Heart left ventricle (tissue), 16 donors: ENCODE measurements around the gene SYNGR1. TPM values are rescaled to one million over a fixed set of nuclear protein-coding genes. Genes with fewer than 3 reads are reported as not detected.

Source experiments
- ATAC-seq, 4 donors: fragments of 200-7000 bp; cut with Tn5 transposase; one replicate each; pipeline ENCODE4 v1.9.1; 2020 to 2022; ENCODE audit warnings: moderate library complexity in 4 of 4, mild to moderate bottlenecking in 3 of 4, moderate number of reproducible peaks in 1 of 4
- DNase-seq, 5 donors: peaks; one replicate each; pipeline ENCODE4 v3.0.0-alpha.2; 2020
- H3K27ac ChIP-seq, 12 donors: fragments of 200-600 bp; sonication (generic) in 4 of 12; one replicate each; pipeline versions ENCODE4 v1.5.0 to v1.8.0; 2016 to 2022; ENCODE audit warnings: mild to moderate bottlenecking in 2 of 12
- H3K27me3 ChIP-seq, 9 donors: fragments of 200-600 bp; sonication (generic) in 2 of 9; one replicate each; pipeline versions ENCODE4 v1.5.1 to v1.8.0; 2016 to 2022; ENCODE audit warnings: mild to moderate bottlenecking in 3 of 9
- H3K36me3 ChIP-seq, 9 donors: fragments of 200-600 bp; sonication (generic) in 2 of 9; one replicate each; pipeline versions ENCODE4 v1.5.0 to v1.8.0; 2018 to 2022; ENCODE audit warnings: mild to moderate bottlenecking in 2 of 9
- H3K4me1 ChIP-seq, 12 donors: fragments of 200-600 bp; sonication (generic) in 4 of 12; one replicate each; pipeline versions ENCODE4 v1.5.0 to v1.8.0; 2016 to 2022; ENCODE audit warnings: mild to moderate bottlenecking in 3 of 12
- H3K4me3 ChIP-seq, 12 donors: fragments of 200-600 bp; sonication (generic) in 4 of 12; one replicate each; pipeline versions ENCODE4 v1.5.0 to v1.8.0; 2017 to 2022; ENCODE audit warnings: mild to moderate bottlenecking in 9 of 12, moderate library complexity in 4 of 12
- H3K9me3 ChIP-seq, 12 donors: fragments of 200-600 bp; sonication (generic) in 4 of 12; one replicate each; pipeline versions ENCODE4 v1.5.0 to v1.8.0; 2016 to 2022; ENCODE audit warnings: mild to moderate bottlenecking in 1 of 12
- CTCF ChIP-seq, 12 donors: fragments of 200-600 bp; sonication (generic) in 4 of 12; IDR thresholded peaks; one replicate each; pipeline versions ENCODE4 v1.5.0 to v1.8.0; 2018 to 2022; ENCODE audit warnings: antibody characterized with exemption in 12 of 12, mild to moderate bottlenecking in 5 of 12
- POLR2A ChIP-seq, 2 donors: fragments of 450-650 bp; IDR thresholded peaks; one replicate each; pipeline ENCODE4 v1.6.1; 2017; ENCODE audit warnings: antibody characterized with exemption in 2 of 2, mild to moderate bottlenecking in 2 of 2, moderate library complexity in 2 of 2
- WGBS, 4 donors: extraction: QIAGEN DNeasy Blood & Tissue Kit in 2 of 4; methylation state at CpG; one replicate each; pipeline versions ENCODE4 v1.1.5 to v1.1.7; 2013 to 2018; 5-methylcytosine and 5-hydroxymethylcytosine counted together
- intact Hi-C, 10 donors: fragments of 100-400 bp; cut with DNase I; formaldehyde crosslinking; loops; one replicate each; pipeline versions ENCODE4 v1.11.1 to v1.14.2; 2022
- polyA plus RNA-seq, 2 donors: library from polyadenylated mRNA; stranded (reverse); fragments of 200-250 nt; gene quantifications; one replicate each; pipeline ENCODE4 v1.2.3, GENCODE V29; 2013
- total RNA-seq, 9 donors: library from RNA; depleted of rRNA in 2 of 9; stranded (reverse); fragments of >200 nt in 2 of 9; fragmentation: NEBNext Ultra II Directional in 3 of 9; extraction: Animal tissue kit (Norgen Biotek cat#: 25700) in 3 of 9; gene quantifications; one replicate each; pipeline versions ENCODE4 v1.1.0 to v1.2.4, GENCODE V29; 2016 to 2023
- donor health status: ischemic (EF 13 %, LVEDD 7.1; RV severe dilation, severe dysfunction).
- donor health status: healthy with polysubstance abuse.
- donor health status: DM: no; HTN: yes; CAD: no.
- donor health status: DM: no; HTN: no; CAD: no.
- donor health status: ischemic (EF 25% LVEDD 6.9; RV normal size, moderate dysfunction).
- donor health status: ischemic (EF 25% LVEDD 5.7; RV mildly dilated, moderate dysfunction).
- donor health status: healthy.
- donor health status: DM: yes; HTN: yes; CAD: no.
- donor health status: ischemic (EF 35%, LVEDD 5.7; RV mildly dilated, moderate dysfunction).
- donor health status: nonischemic (EF 11% LVEDD 7.7; RV severe dilation, severe dysfunction).
- donor health status: DM: yes; HTN: yes; CAD: no.
- donor health status: PGD.
- donor health status: ischemic (EF 29% LVEDD 5.4; RV normal size, mild dysfunction).
- donor health status: nonischemic (EF 23%, LVEDD 6.1; RV moderate dilation, normal function).

SYNGR1 gene
- total and polyA plus RNA-seq, 11 donors, result 20.0 to 49.9 (median 39.3) TPM

DNA sequence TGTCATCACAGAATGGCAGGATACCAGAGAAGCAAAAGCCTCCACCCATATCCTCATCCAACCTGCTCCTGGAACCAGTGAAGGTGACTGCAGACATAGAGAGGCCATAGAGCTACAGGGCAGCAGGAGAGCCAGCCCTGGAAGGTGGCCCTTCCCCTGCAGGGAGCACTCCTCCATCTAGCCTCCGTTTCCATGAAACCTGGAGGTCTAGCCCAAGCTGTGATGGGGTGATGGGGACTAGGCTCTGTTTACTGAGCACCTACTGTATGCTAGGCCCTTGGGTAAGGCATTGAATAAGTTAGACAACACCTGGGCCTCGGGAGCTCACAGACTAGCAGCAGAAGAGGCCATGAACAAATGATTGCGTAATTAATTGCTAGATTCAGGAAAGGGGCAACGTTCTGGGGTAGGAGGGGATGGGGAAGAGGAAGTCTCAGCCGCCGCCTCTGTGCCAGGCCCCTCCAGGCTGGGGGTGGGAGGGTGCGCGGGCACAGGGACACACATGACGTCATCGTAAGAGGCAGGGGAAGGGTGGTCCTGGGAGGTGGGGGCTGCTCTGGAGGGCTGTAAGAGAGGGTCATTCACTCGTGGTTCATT lies 784 bp upstream of the SYNGR1 start:
- Histone ChIP-seq H3K27ac (peak overlapping the region in 11 of 12 donors; percentile 46 to 84 (median 66)), H3K36me3 (no peaks in the 10 kb centered on the region), H3K9me3 (no peaks in the 10 kb centered on the region), H3K4me1 (peaks cover 0 to 22% (median 10%) of the 10 kb centered on the region in 12 donors), H3K4me3 (peak overlapping the region; percentile 38 to 97 (median 74)), H3K27me3 (peaks cover 0 to 3% (median 0%) of the 10 kb centered on the region in 9 donors)
- WGBS, 4 donors, result 20 to 30% (median 26%) methylated on average over 11 of the region's 11 CpGs
- TF ChIP-seq POLR2A (IDR thresholded peaks at IDR 0.05) (no peak), CTCF (IDR thresholded peaks at IDR 0.05) (no peak)
- DNase-seq (peak in 3 of 5 donors; percentile 32 to 50 (median 43)), ATAC-seq (peak; percentile 35 to 58 (median 48))
- intact Hi-C loops, result loop anchor here in 7 of 10 donors (5.0 to 10.0 kb wide), 5 partner anchors 166 to 686 kb away; partner anchors contain the start of gene ATF4 (in 4 of the 7)

GRCh38 chr22:39349506-39349966 lies 255 bp upstream of the SYNGR1 start:
- ATAC-seq, result peak; percentile 38 to 69 (median 57)
- peaks cover 0 to under 1% (median 0%) of the 10 kb centered on the region in 9 donors for H3K27me3 ChIP-seq
- TF ChIP-seq CTCF (IDR thresholded peaks at IDR 0.05) (no peak), POLR2A (IDR thresholded peaks at IDR 0.05) (no peak)
- WGBS, 4 donors, result 2 to 12% (median 5%) methylated on average over 7 to 57 of the region's 57 CpGs
- peak in 3 of 5 donors; percentile 50 to 59 (median 54) for DNase-seq
- peaks cover 0 to 22% (median 10%) of the 10 kb centered on the region in 12 donors for H3K4me1 ChIP-seq
- peak overlapping the region in 11 of 12 donors; percentile 46 to 85 (median 69) for H3K27ac ChIP-seq
- no peaks in the 10 kb centered on the region for H3K36me3 ChIP-seq
- intact Hi-C loops, result loop anchor here in 7 of 10 donors (5.0 to 10.0 kb wide), 5 partner anchors 165 to 685 kb away; partner anchors contain the start of gene ATF4 (in 4 of the 7)
- H3K9me3 ChIP-seq, result no peaks in the 10 kb centered on the region
- H3K4me3 ChIP-seq, result peak overlapping the region; percentile 59 to 97 (median 74)

DNA sequence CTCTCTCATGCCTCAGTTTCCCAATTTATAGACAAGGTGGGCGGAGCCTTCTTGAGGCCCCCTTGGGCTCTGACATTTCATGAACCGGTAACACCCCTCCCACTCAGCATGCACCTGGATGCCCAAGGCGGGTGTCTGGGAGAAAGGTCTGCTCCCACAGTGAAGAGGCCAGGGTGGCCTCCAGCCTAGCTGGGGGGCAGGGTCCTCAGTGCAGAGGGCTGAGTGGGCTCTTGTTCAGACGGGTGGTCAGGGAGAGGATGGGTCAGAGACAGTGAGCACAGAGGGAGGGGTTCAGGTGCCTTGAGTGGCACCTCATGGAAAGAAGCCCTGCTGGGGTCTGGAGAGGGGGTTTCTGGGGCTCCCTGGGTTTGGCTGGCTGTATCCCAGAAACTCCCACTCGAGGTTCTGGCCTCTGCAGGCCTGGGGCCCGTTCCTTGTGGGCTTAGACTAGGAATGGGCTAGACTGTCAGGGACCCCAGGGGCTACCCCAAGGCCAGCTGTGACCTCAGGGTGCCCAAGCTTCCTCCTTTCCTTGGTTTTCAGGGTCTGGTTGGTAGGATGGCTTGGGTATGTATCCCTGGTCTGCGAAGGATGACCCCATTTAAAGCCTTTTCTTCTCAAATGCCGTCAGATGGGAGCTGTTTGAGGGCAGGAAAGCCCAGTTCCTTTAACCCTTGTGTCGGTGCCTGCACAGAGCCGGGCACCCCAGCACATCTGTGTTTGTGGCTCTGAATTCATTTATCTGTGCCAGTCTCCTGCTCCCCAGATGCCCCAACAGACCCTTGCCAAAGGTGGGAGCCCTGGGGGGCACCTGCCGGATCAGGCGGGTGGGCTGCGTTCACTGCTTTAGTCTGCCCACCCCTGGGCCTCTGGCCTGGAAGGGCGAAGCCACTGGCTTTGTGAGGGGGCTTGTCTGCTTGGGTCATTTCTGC lies 1.2 kb downstream of the SYNGR1 start:
- 63 to 73% (median 68%) methylated on average over 11 to 14 of the region's 14 CpGs for WGBS, 4 donors
- peak in 3 of 4 donors; percentile 4 to 16 (median 16) for ATAC-seq
- H3K27me3 ChIP-seq, result no peaks in the 10 kb centered on the region
- no peaks in the 10 kb centered on the region for H3K36me3 ChIP-seq
- no peak for TF ChIP-seq CTCF (IDR thresholded peaks at IDR 0.05)
- TF ChIP-seq POLR2A (IDR thresholded peaks at IDR 0.05), result no peak
- peak in 1 of 5 donors; percentile 44 for DNase-seq
- intact Hi-C loops, result loop anchor here in 1 of 10 donors (5.0 kb wide), 1 partner anchor 36 kb away; no protein-coding TSS in a partner anchor
- H3K27ac ChIP-seq, result peak overlapping the region in 11 of 12 donors; percentile 42 to 85 (median 73)
- peak overlapping the region; percentile 59 to 97 (median 74) for H3K4me3 ChIP-seq
- no peaks in the 10 kb centered on the region for H3K9me3 ChIP-seq
- H3K4me1 ChIP-seq, result peaks cover 0 to 22% (median 10%) of the 10 kb centered on the region in 12 donors
